Nephron (organoid): ENCODE data around the gene FCF1.
"Not testable (repeated sequence)": the region's sequence is repeated elsewhere in the genome, so short reads cannot be mapped to it uniquely, and the experiment has no call there.

Experiments used
- H3K27ac Mint-ChIP-seq, 3 experiments: 2 replicates each; pipeline ENCODE4 v1.8.0; 2020; ENCODE audit warnings: mixed read lengths in 3 of 3, mild to moderate bottlenecking in 2 of 3, moderate library complexity in 1 of 3
- H3K27me3 Mint-ChIP-seq: 2 replicates; pipeline ENCODE4 v1.8.0; 2021; ENCODE audit warnings: low read depth, mild to moderate bottlenecking, moderate library complexity, mixed read lengths
- H3K36me3 Mint-ChIP-seq: 2 replicates; pipeline ENCODE4 v1.8.0; 2020; ENCODE audit warnings: low read depth, mixed read lengths
- H3K4me1 Mint-ChIP-seq: 2 replicates; pipeline ENCODE4 v1.8.0; 2020; ENCODE audit warnings: mixed read lengths
- H3K4me3 Mint-ChIP-seq, 3 experiments: 2 replicates each; pipeline ENCODE4 v1.8.0; 2020; ENCODE audit warnings: mild to moderate bottlenecking in 3 of 3, mixed read lengths in 3 of 3, moderate library complexity in 2 of 3
- H3K9me3 Mint-ChIP-seq: 2 replicates; pipeline ENCODE4 v1.8.0; 2020; ENCODE audit warnings: mixed read lengths
- TF ChIP-seq, protein P1 (sequence below), 3 experiments: fragments of 200-600 bp; sonication (generic); IDR thresholded peaks; one replicate each; pipeline ENCODE4 v1.5.0; 2021; ENCODE audit warnings: antibody characterized with exemption in 3 of 3; ENCODE audit not compliant: unreplicated experiment in 3 of 3

The FCF1 gene

DNA sequence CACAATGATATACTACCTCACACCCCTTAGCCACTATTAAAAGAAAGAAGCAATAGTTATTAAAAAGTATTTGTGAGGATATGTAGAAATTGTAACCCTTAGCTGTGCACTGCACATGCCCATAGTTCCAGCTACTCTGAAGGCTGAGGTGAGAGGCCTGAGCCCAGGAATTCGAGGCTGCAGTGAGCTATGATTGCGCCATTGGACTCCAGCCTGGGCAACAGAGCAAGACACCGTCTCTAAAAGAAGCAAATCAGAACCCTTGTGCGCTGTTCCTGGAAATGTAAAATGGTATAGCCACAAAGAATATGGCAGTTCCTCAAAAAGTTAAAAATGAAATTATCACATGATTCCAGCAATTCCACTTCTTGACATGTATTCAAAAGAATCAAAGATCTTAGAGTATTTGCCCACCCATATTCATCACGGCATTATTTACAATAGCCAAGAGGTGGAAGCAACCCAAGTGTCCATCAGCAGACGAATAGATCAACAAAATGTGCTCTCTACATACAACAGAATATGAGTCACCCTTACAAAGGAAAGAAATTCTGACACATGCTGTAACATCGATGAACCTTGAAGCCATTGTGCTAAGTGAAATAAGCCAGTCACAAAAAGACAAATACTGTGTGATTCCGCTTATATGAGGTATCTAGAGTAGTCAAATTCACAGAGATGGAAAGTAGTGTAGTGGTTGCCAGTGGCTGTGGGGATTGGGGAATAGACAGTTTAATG, 26.5 kb downstream of the FCF1 start:
- H3K36me3 Mint-ChIP-seq, result peaks cover 36% of the 10 kb centered on the region
- no peaks in the 10 kb centered on the region for H3K9me3 Mint-ChIP-seq
- H3K27ac Mint-ChIP-seq, result no peak overlapping the region
- no peak overlapping the region for H3K4me3 Mint-ChIP-seq
- TF ChIP-seq, protein P1, sequence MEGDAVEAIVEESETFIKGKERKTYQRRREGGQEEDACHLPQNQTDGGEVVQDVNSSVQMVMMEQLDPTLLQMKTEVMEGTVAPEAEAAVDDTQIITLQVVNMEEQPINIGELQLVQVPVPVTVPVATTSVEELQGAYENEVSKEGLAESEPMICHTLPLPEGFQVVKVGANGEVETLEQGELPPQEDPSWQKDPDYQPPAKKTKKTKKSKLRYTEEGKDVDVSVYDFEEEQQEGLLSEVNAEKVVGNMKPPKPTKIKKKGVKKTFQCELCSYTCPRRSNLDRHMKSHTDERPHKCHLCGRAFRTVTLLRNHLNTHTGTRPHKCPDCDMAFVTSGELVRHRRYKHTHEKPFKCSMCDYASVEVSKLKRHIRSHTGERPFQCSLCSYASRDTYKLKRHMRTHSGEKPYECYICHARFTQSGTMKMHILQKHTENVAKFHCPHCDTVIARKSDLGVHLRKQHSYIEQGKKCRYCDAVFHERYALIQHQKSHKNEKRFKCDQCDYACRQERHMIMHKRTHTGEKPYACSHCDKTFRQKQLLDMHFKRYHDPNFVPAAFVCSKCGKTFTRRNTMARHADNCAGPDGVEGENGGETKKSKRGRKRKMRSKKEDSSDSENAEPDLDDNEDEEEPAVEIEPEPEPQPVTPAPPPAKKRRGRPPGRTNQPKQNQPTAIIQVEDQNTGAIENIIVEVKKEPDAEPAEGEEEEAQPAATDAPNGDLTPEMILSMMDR (IDR thresholded peaks at IDR 0.05; ENCODE audit: unreplicated experiment in 3 of 3), result no peak
- no peaks in the 10 kb centered on the region for H3K4me1 Mint-ChIP-seq
- no peaks in the 10 kb centered on the region for H3K27me3 Mint-ChIP-seq

DNA sequence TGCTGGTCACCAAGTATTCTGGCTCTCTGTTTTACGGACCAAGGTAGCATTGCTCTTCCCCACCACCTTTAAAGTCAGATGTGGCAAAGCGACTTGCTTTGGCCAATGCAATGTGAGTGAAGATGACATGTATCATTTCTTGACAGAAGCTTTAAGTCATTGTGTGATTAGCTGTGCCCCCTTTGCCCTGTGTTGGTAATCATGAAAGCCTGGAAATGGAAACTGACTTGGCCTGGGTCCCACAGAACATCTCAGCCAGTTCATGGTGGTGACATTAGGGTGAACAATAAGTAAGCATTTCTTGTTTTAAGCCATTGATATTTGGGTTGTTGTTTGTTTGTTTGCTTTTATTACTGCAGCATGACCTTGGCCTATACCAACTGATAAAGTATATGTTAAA, 34.3 kb downstream of the FCF1 start:
- no peak overlapping the region for H3K27ac Mint-ChIP-seq
- H3K4me1 Mint-ChIP-seq, result no peaks in the 10 kb centered on the region
- H3K4me3 Mint-ChIP-seq, result no peak overlapping the region

DNA sequence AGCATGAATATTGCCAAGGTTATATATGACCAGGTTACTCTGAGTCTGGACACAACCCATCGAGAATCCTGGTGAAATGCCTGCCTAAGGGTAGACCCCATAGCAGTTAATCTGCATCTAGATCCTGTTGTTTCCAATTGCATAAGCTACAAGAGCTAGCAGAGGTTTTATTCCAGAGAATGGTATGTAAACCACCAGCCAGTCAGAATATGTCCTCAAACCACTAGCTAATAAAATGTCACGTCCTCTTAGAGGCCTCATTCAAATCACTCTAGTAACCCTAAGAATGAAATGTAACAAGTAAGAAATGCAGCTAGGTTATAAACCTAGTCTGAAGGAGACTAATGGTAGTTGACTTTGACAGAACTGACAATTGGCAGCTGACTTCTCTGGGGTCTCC, 41.2 kb downstream of the FCF1 start:
- Mint-ChIP-seq H3K4me1 (no peaks in the 10 kb centered on the region), H3K27me3 (no peaks in the 10 kb centered on the region), H3K36me3 (peaks cover 5% of the 10 kb centered on the region), H3K4me3 (no peak overlapping the region), H3K9me3 (peaks cover 12% of the 10 kb centered on the region), H3K27ac (no peak overlapping the region)
- TF ChIP-seq, protein P1 (IDR thresholded peaks at IDR 0.05; ENCODE audit: unreplicated experiment in 3 of 3), result no peak

More for the DNA sequence above, 34.3 kb downstream of the FCF1 start:
- H3K36me3 Mint-ChIP-seq, result peaks cover 5% of the 10 kb centered on the region
- TF ChIP-seq, protein P1 (IDR thresholded peaks at IDR 0.05; ENCODE audit: unreplicated experiment in 3 of 3), result no peak
- H3K9me3 Mint-ChIP-seq, result peaks cover 5% of the 10 kb centered on the region
- no peaks in the 10 kb centered on the region for H3K27me3 Mint-ChIP-seq

DNA sequence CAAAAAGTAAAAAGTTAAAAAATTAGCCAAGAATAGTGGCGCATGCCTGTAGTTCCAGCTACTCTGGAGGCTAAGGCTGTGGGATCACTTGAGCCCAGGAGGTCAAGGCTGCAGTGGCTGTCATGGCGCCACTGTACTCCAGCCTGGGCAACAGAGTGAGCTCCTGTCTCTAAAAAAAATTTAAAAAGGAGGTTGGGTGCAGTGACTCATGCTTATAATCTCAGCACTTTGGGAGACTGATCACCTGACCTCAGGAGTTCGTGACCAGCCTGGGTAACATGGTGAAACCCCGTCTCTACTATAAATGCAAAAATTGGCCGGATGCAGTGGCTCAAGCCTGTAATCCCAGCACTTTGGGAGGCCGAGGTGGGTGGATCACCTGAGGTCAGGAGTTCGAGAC, 42.0 kb downstream of the FCF1 start:
- Mint-ChIP-seq H3K4me1 (no peaks in the 10 kb centered on the region), H3K27me3 (no peaks in the 10 kb centered on the region), H3K9me3 (peaks cover 12% of the 10 kb centered on the region), H3K4me3 (no peak overlapping the region), H3K27ac (no peak overlapping the region), H3K36me3 (peaks cover 5% of the 10 kb centered on the region)
- TF ChIP-seq, protein P1 (IDR thresholded peaks at IDR 0.05; ENCODE audit: unreplicated experiment in 3 of 3), result no peak

DNA sequence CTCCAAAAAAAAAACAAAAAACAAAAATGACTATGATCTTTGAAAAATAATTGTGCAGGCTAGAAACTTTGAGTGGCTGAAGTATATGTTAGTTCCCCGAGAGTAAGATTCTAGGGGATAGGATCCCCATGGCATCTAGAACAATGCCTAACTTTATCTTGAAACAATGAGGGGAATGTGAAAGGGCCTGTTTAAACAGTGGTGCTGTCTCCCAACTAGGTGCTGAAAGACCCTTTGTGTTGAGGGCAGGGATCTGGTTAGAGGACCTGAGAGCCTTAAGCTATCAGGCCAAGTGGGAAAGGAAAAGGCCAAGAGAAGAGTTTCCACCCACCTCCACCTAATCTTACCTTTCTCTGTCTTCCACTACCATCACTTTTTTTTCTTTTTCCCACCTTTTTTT, 43.4 kb downstream of the FCF1 start:
- TF ChIP-seq, protein P1 (IDR thresholded peaks at IDR 0.05; ENCODE audit: unreplicated experiment in 3 of 3), result no peak
- H3K27me3 Mint-ChIP-seq, result no peaks in the 10 kb centered on the region
- no peaks in the 10 kb centered on the region for H3K4me1 Mint-ChIP-seq
- no peak overlapping the region for H3K4me3 Mint-ChIP-seq
- peaks cover 12% of the 10 kb centered on the region for H3K9me3 Mint-ChIP-seq
- H3K27ac Mint-ChIP-seq, result no peak overlapping the region
- peaks cover 5% of the 10 kb centered on the region for H3K36me3 Mint-ChIP-seq

DNA sequence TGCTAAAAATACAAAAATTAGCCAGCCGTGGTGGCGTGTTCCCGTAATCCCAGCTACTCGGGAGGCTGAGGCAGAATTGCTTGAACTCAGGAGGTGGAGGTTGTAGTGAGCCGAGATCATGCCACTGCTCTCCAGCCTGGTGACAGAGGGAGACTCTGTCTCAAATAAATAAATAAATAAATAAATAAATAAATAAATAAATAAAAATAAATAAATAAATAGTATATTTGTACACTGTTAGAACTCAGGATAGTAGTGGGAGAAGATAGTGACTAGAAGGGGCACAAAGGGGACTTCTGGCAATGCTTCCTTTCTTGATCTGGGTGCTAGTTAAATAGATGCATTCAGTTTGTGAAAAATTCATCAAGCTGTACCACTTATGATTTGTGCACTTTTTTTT, 45.6 kb downstream of the FCF1 start:
- H3K9me3 Mint-ChIP-seq, H3K27ac Mint-ChIP-seq, H3K27me3 Mint-ChIP-seq, H3K4me3 Mint-ChIP-seq, H3K4me1 Mint-ChIP-seq, H3K36me3 Mint-ChIP-seq: not testable (repeated sequence)
